Head of caudate nucleus (tissue), 42 donors: ENCODE measurements around the gene HS3ST3A1.
A peak's percentile ranks its signal among the peaks of the same experiment; 100 is the strongest.
"Not testable (repeated sequence)": the region's sequence is repeated elsewhere in the genome, so short reads cannot be mapped to it uniquely, and the experiment has no call there.

Source experiments
- DNase-seq, 42 donors: peaks; one replicate each; pipeline versions ENCODE4 v3.0.0 to v3.0.0-alpha.2; 2020 to 2021; ENCODE audit warnings: mixed read lengths in 7 of 42
- intact Hi-C: fragments of 100-400 bp; cut with DNase I; formaldehyde crosslinking; loops from one replicate; pipeline ENCODE4 v1.15.0; 2022

Gene HS3ST3A1

DNA sequence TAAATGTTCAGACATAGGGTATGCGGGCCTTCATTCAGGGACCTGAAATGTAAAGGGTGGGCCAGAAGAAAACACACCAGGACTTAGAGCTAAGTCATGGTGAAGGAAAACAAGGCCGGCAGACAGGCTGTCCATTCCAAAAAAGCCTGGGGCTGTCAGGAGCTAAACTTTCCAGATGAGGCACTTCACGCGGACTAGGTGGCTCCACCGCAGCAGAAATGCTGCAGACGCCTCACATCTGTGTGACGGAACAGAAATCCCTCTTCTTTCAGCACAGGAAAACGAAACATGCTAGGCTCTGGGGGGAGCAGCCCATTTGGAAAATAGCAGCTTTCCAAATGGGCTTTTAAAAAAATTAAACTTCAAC, 88.7 kb downstream of the HS3ST3A1 start:
- intact Hi-C loops = no loop called here
- DNase-seq = no peak

DNA sequence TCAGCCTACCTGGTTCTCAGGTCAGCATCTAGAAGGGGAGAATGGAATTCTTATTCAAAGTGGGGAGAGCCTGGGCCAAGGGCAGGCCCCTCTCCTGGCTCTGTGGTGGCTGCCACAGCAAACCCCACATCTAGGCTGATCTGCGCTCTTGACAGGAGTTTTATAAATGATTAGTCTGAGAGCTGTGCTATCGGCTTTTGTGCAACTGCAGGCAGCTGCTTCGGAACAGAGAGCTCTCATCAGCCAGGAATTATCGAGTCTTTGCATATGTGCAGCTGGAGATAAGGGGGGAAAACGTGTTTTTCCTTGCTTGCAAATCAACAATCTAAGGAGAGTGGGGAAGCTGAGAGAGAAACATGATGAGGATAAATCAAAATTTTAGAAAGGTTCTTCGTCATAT, 91.7 kb downstream of the HS3ST3A1 start:
- intact Hi-C loops = no loop called here
- peak in 3 of 42 donors; percentile 5 to 36 (median 15) for DNase-seq

DNA sequence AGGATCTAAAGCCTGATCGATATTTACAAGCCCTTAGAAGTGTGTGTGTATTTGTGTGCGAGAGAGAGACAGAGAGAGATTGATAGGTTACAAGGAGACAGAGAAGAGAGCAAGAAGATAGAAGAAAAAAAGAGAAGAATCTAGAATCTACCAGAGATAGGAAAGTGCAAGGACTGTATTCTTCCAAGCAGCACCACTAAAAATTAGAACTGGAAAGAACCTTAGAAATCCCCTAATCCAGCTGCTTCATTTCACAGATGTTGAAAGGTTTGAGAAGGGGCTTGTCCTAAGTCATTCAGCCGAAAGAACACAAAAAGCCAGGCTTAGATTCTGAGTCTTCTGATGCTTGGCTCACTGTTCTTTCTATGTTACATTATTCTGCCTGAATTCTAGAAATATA, 92.2 kb downstream of the HS3ST3A1 start:
- DNase-seq = no peak
- intact Hi-C loops = no loop called here

DNA sequence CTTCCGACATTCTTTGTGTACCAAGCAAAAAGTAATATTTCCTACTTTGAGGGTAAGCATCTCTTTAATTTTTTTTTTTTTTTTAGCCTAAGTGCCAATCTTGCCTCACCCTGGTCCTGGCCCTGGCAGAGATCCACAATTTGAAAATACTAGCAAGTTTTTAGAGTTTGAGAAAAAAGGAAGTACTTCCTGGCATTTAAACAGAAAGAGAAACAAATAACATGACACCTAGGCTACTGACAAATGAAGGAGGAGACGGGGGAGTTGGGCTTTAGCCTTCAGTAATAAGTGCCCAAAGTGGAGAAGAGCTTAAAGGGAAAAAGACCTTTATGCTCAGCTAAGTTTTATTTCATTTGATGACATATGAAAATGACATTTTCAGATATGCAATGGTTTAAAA, 92.8 kb downstream of the HS3ST3A1 start:
- intact Hi-C loops = no loop called here
- no peak for DNase-seq

DNA sequence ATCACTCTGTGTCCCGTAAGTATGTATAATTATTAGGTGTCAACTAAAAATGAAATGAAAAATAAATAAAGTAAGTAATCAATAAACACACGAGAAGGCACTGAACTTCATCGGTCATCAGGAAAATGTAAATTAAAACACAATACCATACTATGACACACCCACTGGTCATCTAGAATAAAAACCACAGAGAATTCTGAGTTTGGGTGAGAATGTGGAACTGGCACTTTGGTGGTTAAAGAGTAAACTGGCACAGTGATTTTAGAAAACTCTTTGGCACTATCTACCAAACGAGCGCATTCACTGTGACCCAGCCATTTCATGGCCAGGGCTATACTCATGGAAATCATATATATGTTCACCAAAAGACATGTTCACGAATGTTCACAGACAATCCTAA, 98.2 kb downstream of the HS3ST3A1 start:
- no peak for DNase-seq
- intact Hi-C loops = no loop called here

DNA sequence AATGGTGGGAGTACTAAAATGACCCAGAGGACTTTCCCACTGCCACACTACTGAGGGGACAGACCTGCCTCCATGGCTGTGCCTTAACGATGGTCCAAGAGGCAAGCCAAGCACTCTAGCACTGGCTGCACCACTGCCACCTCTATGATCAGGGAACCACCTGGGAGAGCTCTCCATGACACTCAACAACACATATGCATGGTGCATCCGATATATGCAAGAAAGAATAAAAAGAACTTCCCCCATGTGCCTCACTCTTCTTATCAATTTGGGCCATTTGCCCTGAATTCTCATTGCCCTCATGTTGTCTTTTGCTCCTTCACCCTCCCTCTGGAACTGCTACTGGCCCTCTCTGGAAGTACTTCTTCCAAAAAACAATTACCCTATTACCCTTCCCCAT, 99.5 kb downstream of the HS3ST3A1 start:
- intact Hi-C loops = no loop called here
- DNase-seq = no peak

DNA sequence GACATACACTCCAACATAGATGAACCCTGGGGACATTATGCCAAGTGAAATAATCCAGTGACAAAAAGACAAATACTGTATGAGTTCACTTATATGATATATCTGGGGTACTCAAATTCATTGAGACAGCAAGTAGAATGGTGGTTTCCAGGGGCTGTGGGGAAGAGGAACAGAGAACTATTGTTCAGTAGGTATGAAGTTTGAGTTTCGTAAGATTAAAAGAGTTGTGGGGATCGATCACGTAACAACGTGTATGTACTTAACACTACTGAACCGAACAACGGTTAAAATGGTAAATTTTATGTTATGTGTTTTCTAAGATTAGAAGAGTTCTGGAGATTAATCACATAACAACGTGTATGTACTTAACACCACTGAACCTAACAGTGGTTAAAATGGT, 100.8 kb downstream of the HS3ST3A1 start:
- DNase-seq = no peak
- intact Hi-C loops = no loop called here

DNA sequence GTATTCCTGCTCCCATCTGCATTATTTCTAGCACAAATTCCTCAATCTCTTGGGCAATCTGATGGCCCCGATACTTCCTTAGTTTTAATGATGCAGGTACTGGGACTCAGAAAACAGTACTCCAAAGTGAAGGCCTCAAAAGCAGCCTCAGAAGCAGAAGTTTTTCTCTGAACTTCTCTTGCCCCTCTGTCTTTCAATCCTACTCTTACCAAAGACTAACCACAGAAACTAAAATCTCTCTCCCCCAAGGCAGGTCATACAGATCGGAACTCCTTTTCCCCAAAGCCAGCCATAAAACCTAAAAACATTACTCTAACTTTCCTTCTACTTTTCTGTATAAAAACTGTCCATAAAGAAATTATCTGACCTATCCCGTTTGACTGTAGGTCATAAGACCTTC, 103.5 kb downstream of the HS3ST3A1 start:
- intact Hi-C loops = no loop called here
- DNase-seq = no peak

DNA sequence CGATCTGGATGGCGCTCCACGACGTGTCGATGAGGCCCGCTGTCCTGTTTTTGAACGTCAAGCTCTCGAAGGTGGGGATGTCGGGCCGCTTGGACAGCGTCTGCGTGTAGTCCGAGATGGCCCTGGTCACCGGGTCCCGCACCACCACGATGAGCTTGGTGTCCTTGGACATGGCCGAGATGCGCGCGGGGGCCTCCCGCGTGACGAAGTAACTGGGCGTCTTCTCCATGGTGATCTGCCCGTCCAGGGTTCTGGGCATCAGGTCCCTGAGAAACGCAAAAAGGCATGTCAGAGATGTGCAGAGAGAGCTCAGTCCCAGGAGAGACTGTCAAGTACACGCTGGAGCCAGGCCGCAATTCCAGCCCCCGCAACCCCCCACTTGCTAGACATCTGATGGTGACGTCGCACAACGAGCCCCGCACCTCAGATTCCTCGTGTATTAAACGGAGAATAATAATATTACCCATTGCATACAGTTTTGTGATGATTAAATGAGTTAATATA, 105.1 kb downstream of the HS3ST3A1 start:
- DNase-seq, intact Hi-C loops: not testable (repeated sequence)

DNA sequence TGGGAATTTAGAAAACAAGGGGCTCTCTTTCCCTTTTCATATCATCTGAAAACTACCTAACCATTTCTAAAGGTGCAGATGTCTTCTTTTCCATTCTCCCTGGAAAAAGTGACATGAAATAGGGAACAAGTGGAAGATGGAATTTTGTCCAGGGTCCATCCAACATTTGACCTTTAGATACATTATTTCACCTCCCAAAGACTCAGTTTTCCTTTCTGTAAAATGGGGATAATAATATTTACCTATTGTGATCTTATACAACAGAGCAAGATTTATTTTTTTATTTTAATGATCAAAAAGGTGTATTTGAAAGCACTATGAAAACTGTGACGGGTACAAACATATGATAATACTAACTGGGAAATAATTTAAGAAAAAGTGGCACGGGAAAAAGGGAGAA, 106.3 kb downstream of the HS3ST3A1 start:
- DNase-seq = no peak
- intact Hi-C loops = no loop called here

DNA sequence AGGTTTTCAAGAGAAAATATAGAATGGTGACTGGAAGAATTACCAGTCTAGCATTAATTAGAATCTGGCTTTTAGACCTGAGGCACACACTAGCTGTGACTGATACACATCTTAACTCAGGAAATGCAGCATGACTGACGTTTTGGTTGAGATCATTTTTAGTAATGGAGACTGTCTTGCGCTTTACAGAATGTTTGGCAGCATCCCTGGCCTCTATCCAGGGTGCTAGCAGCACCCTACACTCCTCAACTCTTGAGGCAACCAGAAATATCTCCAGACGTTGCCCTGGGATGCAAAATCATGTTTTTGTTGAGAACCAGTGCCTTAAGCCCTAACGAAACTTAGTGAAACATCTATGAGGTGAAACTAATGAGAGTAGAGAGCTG, 109.0 kb downstream of the HS3ST3A1 start:
- intact Hi-C loops = no loop called here
- no peak for DNase-seq

DNA sequence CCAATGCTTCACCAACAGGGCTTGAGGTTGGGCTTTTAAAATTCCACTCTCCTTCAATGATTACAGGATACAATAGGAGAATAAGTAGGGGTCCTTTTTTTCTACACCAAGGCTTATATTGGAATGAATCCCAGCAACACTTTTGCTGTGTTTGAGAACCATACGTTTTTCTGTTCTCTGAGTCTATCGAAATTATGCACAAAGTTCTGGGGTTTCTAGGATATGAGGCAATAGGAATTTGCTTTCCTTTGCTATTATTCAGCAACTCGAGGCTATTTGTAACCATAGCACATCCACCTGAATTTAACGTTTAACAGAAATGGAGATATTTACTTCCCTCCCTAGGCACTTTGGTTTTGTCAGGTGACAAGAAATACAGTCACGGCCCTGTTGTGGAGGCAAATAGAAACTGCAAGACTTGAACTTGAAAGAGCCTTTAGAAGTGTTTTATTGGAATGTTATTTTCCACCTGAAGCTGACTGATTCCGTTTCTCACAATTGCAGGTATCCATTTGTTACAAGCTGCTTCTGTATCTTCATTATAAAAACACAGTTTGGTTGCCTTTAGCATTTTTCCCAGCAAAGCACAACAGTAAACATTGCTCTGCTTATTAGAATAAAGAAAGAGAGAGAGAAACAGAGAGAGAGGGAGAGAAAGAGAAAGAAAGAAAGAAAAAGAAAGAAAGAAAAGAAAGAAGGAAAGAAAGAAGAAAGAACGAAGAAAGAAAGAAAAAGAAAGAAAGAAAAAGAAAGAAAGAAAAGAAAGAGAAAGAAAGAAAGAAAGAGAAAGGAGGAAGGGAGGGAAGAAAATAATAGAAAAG, 109.6 kb downstream of the HS3ST3A1 start:
- DNase-seq = no peak
- intact Hi-C loops = no loop called here

DNA sequence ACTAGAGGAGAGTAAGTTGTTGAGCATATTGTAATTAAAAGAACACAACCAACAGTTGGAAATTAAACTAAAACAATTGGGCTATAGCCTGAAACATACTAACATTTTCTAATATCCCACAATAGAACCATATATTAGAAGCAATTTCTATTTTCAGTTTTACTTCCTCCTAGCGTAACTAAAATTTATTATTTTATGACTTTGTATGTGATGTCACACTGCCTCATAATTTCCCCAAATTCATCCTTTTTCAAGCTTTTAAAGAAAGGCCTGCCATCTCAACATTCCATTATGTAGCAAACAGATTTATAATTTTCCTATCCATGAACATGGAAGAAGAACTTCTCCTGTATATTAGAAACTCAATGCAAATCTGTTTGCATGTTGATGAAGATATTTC, 110.2 kb downstream of the HS3ST3A1 start:
- intact Hi-C loops = no loop called here
- no peak for DNase-seq

DNA sequence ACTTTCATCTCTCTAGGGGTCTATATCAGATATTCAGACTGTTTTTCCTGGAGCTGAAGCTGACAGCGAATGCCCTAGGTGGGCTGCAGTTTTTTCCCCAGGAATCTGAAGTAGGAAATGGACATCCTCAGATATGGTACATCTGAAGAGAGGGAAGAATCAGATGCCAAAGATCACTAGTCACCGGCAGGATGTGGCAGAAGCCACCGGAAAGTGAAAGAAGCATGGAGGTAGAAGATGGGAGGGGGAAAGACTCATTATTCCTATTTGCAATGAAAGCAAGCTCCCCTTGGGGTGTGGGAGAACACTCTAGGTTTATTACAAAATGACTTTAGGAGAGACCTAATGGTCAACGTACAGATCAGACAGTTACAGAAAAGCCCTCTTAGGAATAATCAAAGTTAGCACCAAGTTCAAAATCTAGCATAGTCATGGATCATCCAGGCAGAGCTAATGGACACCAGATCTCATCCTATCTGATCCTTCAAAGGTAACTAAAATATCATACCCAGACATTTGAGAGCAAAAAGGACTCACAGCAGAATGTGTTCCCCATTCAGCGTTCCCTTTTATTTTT, 110.7 kb downstream of the HS3ST3A1 start:
- no peak for DNase-seq
- intact Hi-C loops = no loop called here

DNA sequence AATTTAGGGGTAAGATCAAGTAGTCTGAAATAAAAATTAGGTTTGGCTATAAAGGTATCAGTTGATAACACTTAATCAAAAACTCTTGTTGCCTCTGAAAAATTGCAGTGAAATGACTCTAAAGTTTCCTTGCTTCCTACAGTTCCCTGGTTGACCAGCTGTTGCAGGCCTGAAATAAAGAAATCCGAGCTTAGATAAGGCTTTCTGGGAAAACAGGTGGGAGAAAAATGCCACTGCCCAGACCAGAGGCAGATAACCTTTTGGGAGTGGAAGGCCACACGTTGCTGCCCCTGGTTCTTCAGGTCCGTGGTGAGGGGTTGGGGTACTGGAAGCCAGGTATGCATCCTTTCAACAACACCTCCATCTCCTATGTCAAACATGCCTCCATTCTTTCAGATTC, 111.3 kb downstream of the HS3ST3A1 start:
- no peak for DNase-seq
- intact Hi-C loops = no loop called here

DNA sequence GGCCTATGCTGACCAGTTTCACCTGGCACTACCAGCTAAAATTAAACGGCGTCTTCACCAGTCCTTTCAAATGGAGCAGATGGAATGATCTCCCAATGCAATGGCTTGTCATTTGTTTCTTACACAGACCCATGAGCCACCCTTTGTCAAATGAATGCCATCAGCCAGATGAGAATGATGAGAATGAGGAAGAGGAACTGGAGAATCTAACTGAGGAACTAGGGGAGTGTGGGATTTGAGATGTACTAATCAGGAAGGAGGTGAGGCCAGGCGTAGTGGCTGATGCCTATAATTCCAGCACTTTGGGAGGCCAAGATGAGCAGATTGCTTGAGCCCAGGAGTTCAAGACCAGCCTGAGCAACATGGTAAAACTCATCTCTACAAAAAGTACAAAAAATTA, 116.4 kb downstream of the HS3ST3A1 start:
- no peak for DNase-seq
- intact Hi-C loops = no loop called here

DNA sequence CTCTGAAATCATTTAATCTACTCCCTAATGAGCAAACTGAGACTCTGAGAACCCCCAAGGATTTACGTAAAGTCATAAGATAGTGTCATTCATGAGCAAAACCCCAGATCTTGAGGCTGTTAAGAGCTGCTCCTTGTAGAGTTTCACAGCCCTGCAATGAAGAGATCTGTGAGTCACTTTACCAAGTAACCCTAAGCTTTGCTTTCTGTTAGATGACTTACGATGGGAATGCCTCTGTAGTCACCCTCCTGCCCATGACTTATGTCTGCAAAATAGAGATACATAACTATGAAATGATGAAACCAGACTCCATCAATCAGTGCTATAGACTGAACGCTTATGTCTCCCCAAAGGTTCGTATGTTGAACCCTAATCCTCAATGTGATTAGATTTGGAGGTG, 117.7 kb downstream of the HS3ST3A1 start:
- intact Hi-C loops = no loop called here
- DNase-seq = no peak

DNA sequence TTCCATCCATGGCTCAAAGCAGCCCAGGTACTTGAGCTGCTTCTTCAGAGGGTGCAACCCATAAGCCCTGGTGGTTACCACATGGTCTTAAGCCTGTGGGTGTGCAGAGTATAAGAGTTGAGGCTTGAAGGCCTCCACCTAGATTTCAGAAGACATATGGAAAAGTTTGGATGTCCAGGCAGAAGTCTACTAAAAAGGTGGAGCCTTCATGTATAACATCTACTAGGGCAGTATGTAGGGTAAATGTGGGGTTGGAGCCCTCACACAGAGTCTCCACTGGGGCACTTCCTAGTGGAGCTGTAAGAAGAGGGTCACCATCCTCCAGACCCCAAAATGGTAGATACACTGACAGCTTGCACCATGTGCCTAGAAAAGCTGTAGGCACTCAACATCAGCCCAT, 120.9 kb downstream of the HS3ST3A1 start:
- no peak for DNase-seq
- intact Hi-C loops = no loop called here

DNA sequence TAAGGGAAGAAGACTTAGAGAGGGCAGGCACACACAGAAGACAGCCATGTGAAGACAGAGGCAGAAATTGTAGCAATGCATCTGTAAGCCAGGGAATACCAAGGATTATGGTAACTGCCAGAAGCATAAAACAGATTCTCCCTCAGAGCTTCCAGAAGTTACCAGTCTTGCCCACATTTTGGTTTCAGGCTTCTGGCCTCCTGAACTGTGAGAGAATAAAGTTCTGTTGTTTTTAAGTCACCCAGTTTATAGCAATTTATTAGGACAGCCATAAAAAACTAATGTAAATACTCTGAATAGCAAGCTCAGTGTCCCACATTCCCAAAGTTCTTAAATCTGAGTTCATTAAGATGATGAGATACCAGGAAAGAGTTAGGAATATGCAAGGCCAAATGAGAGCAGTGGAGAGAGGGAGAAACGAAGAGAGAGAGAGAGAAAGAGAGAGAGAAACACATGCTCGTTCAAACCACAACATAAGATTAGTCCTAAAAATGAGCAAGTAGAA, 123.4 kb downstream of the HS3ST3A1 start:
- intact Hi-C loops = no loop called here
- DNase-seq = no peak

DNA sequence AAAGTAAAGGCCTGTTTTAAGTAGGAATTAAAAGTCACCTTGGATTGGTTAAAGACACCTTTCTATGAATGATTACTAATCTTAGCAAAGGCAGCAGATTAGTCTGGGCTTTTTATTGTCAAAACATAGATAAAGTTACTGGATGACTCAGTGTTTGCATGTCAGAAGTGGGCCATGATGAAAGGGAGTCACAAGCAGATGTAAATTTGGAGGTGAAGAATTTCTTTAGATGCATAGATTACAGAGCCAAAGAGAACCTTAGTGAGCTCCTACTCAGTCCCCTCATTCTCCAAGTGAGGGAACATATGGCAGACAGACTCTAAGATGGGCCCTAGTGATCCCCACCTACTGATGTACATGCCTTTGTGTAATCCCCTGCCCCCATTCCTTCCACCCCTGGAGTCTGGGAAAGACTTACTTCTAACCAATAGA, 124.5 kb downstream of the HS3ST3A1 start:
- no peak for DNase-seq
- intact Hi-C loops = no loop called here

DNA sequence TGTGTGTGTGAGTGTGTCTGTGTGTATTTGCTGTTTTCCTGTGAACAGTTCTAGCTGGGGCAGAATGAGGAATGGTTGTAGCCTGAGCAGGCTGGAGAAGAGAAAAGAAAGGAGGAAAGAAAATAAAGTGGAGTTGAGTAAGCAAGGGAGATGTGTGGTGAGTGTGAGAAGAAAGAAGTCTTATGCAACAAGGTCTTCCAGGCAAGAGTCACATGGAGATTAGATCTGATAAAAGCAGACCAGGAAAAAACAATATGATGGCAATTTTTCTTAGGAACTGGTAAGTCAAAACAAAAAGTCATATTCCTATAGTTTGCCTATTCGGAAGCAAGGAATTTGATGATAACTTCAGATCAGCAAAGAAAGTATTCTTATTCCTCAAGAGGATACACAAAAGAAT, 125.0 kb downstream of the HS3ST3A1 start:
- intact Hi-C loops = no loop called here
- DNase-seq = no peak
